GM12878 (cell line): Measurements from ENCODE around the gene TAF4. TPM values are rescaled to one million over a fixed set of nuclear protein-coding genes. Genes with fewer than 3 reads are reported as not detected.

Experiments used
- ATAC-seq: fragments of 200-7000 bp; cut with Tn5 transposase; 3 replicates; pipeline ENCODE4 v1.9.1; 2020; ENCODE audit warnings: mild to moderate bottlenecking, moderate library complexity
- BruUV-seq: library from RNA; stranded (reverse); fragments of 400-500 nt; replicated peaks from 2 replicates; lab custom pipeline; 2021; lab: Mats Ljungman, UMichigan
- CTCF ChIA-PET: fragments of 300-600 bp; sonication (Branson Sonifier 250); formaldehyde crosslinking; extraction: SDS; loops from one replicate; lab custom pipeline; 2021; ENCODE audit warnings: inconsistent platforms; lab: Yijun Ruan, JAX
- POLR2A ChIA-PET: fragments of 350-600 bp; formaldehyde crosslinking; extraction: SDS; loops from one replicate; lab custom pipeline; 2021; ENCODE audit warnings: inconsistent platforms; lab: Charles Lee
- RAD21 ChIA-PET: fragments of 300-600 bp; sonication (Branson Sonifier 250); formaldehyde crosslinking; loops from one replicate; lab custom pipeline; 2023; ENCODE audit warnings: antibody characterized with exemption; ENCODE audit not compliant: unreplicated experiment; lab: Charles Lee
- SMC1A ChIA-PET: fragments of 300-600 bp; sonication (Branson Sonifier 250); formaldehyde crosslinking; loops from one replicate; lab custom pipeline; 2023; ENCODE audit not compliant: unreplicated experiment, uncharacterized antibody; lab: Charles Lee
- DNase-seq: peaks from one replicate; pipeline ENCODE4 v3.0.0-alpha.2; 2011; ENCODE audit warnings: low read depth, low spot score
- FAIRE-seq: peaks from 3 replicates; lab custom pipeline; 2011; peaks lifted over from hg19 to GRCh38; lab: Jason Lieb, UNC
- H2AFZ ChIP-seq: 2 replicates; pipeline ENCODE4 v1.6.0; 2011; ENCODE audit warnings: low read depth, low read length, control low read depth; ENCODE audit not compliant: control insufficient read depth
- H3K27ac ChIP-seq: 2 replicates; pipeline ENCODE4 v1.5.1; 2011; ENCODE audit warnings: control low read depth; ENCODE audit not compliant: control insufficient read depth, insufficient read depth
- H3K27me3 ChIP-seq, 2 experiments: replicated peaks in 1 of 2; 2 replicates each; pipeline versions ENCODE4 v1.6.0 to v1.6.1; 2011; ENCODE audit warnings: low read length in 1 of 2; ENCODE audit not compliant: control insufficient read depth in 2 of 2, insufficient read depth in 2 of 2
- H3K36me3 ChIP-seq, 2 experiments: 2 replicates each; pipeline ENCODE4 v1.5.1; 2011; ENCODE audit warnings: low read length in 1 of 2; ENCODE audit not compliant: control insufficient read depth in 2 of 2, insufficient read depth in 2 of 2
- H3K4me1 ChIP-seq: 2 replicates; pipeline ENCODE4 v1.6.1; 2011; ENCODE audit warnings: mild to moderate bottlenecking, low read length, moderate library complexity, mixed read lengths; ENCODE audit not compliant: control insufficient read depth, insufficient read depth
- H3K4me2 ChIP-seq: 2 replicates; pipeline ENCODE4 v1.6.0; 2011; ENCODE audit warnings: control low read depth; ENCODE audit not compliant: control insufficient read depth, insufficient read depth
- H3K4me3 ChIP-seq: fragments of 200-600 bp; sonication (generic); 2 replicates; pipeline ENCODE4 v1.5.1; 2016
- H3K79me2 ChIP-seq: 2 replicates; pipeline ENCODE4 v1.6.0; 2011; ENCODE audit warnings: low read length; ENCODE audit not compliant: control insufficient read depth, insufficient read depth
- H3K9ac ChIP-seq: 2 replicates; pipeline ENCODE4 v1.8.0; 2011; ENCODE audit warnings: low read length, control low read depth, mixed read lengths; ENCODE audit not compliant: control insufficient read depth, insufficient read depth
- H3K9me3 ChIP-seq: replicated peaks from 3 replicates; pipeline ENCODE4 v1.5.1; 2011; ENCODE audit warnings: mild to moderate bottlenecking, low read length; ENCODE audit not compliant: control insufficient read depth, insufficient read depth
- H4K20me1 ChIP-seq: 2 replicates; pipeline ENCODE4 v1.6.0; 2011; ENCODE audit not compliant: control insufficient read depth, insufficient read depth
- CREB1 ChIP-seq: IDR thresholded peaks from 2 replicates; pipeline ENCODE4 v1.6.1; 2012; ENCODE audit warnings: low read depth, mild to moderate bottlenecking, inconsistent platforms
- FOXM1 ChIP-seq: IDR thresholded peaks from 2 replicates; pipeline ENCODE4 v1.6.1; 2012; ENCODE audit warnings: low read depth, mild to moderate bottlenecking, inconsistent platforms, low read length, moderate library complexity
- JUNB ChIP-seq: IDR thresholded peaks from 2 replicates; pipeline ENCODE4 v1.6.1; 2016; ENCODE audit warnings: antibody characterized with exemption, mild to moderate bottlenecking
- MTA2 ChIP-seq: fragments of 450-650 bp; IDR thresholded peaks from 2 replicates; pipeline ENCODE4 v1.6.1; 2016; ENCODE audit warnings: low read depth, mild to moderate bottlenecking, moderate library complexity
- NFXL1 ChIP-seq: fragments of 450-650 bp; IDR thresholded peaks from 2 replicates; pipeline ENCODE4 v1.6.1; 2017; ENCODE audit warnings: antibody characterized with exemption, mild to moderate bottlenecking, borderline replicate concordance
- NFYA ChIP-seq: IDR thresholded peaks from 2 replicates; pipeline ENCODE4 v1.6.1; 2011; ENCODE audit warnings: low read depth, mild to moderate bottlenecking, low read length, improper control_type of control experiment, borderline replicate concordance
- NFYB ChIP-seq: IDR thresholded peaks from 2 replicates; pipeline ENCODE4 v1.6.1; 2011; ENCODE audit warnings: low read depth, mild to moderate bottlenecking, low read length, improper control_type of control experiment, moderate library complexity; ENCODE audit not compliant: insufficient read depth
- PAX8 ChIP-seq: fragments of 450-650 bp; IDR thresholded peaks from 2 replicates; pipeline ENCODE4 v1.6.1; 2017; ENCODE audit warnings: mild to moderate bottlenecking, moderate library complexity
- RCOR1 ChIP-seq: conservative IDR thresholded peaks from 2 replicates; pipeline ENCODE4 v1.6.1; 2012; ENCODE audit warnings: low read depth, low read length, improper control_type of control experiment
- SMAD5 ChIP-seq: IDR thresholded peaks from 2 replicates; pipeline ENCODE4 v1.6.1; 2016; ENCODE audit warnings: antibody characterized with exemption, low read depth
- TCF3 ChIP-seq: IDR thresholded peaks from 2 replicates; pipeline ENCODE4 v1.6.1; 2012; ENCODE audit warnings: low read depth, mild to moderate bottlenecking, low read length, borderline replicate concordance; ENCODE audit not compliant: insufficient read depth
- TCF7 ChIP-seq: IDR thresholded peaks from 2 replicates; pipeline ENCODE4 v1.6.1; 2014; ENCODE audit warnings: antibody characterized with exemption, borderline replicate concordance
- YBX1 ChIP-seq: fragments of 450-650 bp; IDR thresholded peaks from 2 replicates; pipeline ENCODE4 v1.6.1; 2016; ENCODE audit warnings: antibody characterized with exemption
- WGBS: methylation state at CpG from one replicate; pipeline ENCODE4 v1.1.6; 2016; ENCODE audit warnings: low lambda C conversion rate; ENCODE audit not compliant: insufficient replicate concordance, insufficient coverage; ENCODE audit errors: missing lambda C conversion rate; 5-methylcytosine and 5-hydroxymethylcytosine counted together
- in situ Hi-C: fragments of 300-500 bp; cut with MboI; formaldehyde crosslinking; loops from 9 replicates; pipeline ENCODE4 v1.14.3; 2018; ENCODE audit warnings: mixed read lengths
- intact Hi-C: fragments of 100-400 bp; cut with micrococcal nuclease; formaldehyde crosslinking; loops from one replicate; pipeline ENCODE4 v1.14.2; 2022; ENCODE audit not compliant: unreplicated experiment
- polyA plus RNA-seq, 11 experiments: library from polyadenylated mRNA; depleted of rRNA in 4 of 11; unstranded in 6 of 11; stranded (reverse) in 5 of 11; fragments of >200 nt; fragmentation: Nextera tagmentation in 4 of 11; fragmentation: Illumina TruSeq in 1 of 11; extraction: Ambion mirVana in 4 of 11; extraction: Trizol in 1 of 11; gene quantifications; 1 replicate in 1 of 11; 2 replicates in 10 of 11; pipeline versions ENCODE4 v1.2.1 to v1.2.3, GENCODE V29; 2011 to 2016; ENCODE audit warnings: inconsistent platforms in 2 of 11, missing spikeins in 2 of 11, low read depth in 1 of 11
- total RNA-seq, 4 experiments: library from RNA; depleted of rRNA in 3 of 4; stranded (reverse); fragments of >200 nt in 3 of 4; fragmentation: Illumina TruSeq in 1 of 4; extraction: Trizol in 1 of 4; gene quantifications; 2 replicates each; pipeline versions ENCODE4 v1.2.1 to v1.2.3, GENCODE V29; 2013 to 2021
- TF ChIP-seq, protein P1 (sequence below), 3 experiments: IDR thresholded peaks in 2 of 3; conservative IDR thresholded peaks in 1 of 3; 2 replicates each; pipeline ENCODE4 v1.5.1; 2011; ENCODE audit warnings: low read depth in 3 of 3, low read length in 3 of 3, mild to moderate bottlenecking in 3 of 3, control low read depth in 2 of 3, moderate library complexity in 2 of 3, inconsistent platforms in 1 of 3, mixed read lengths in 1 of 3; ENCODE audit not compliant: control insufficient read depth in 2 of 3, insufficient read depth in 1 of 3; ENCODE audit errors: extremely low read depth in 1 of 3
- TF ChIP-seq, protein P2 (sequence below): fragments of 450-650 bp; IDR thresholded peaks from 2 replicates; pipeline ENCODE4 v1.6.1; 2018; ENCODE audit warnings: mild to moderate bottlenecking, low read depth, moderate library complexity; ENCODE audit not compliant: partially characterized antibody
- TF ChIP-seq, protein P3 (sequence below): IDR thresholded peaks from 2 replicates; pipeline ENCODE4 v1.6.1; 2012; ENCODE audit warnings: low read length, inconsistent platforms

TAF4 gene
- total and polyA plus RNA-seq, 10 of the 15 experiments (the other 5 are each of a cell fraction or from before 2014, with no cell fraction given): 0.39 to 16.9 (median 3.4) TPM

DNA sequence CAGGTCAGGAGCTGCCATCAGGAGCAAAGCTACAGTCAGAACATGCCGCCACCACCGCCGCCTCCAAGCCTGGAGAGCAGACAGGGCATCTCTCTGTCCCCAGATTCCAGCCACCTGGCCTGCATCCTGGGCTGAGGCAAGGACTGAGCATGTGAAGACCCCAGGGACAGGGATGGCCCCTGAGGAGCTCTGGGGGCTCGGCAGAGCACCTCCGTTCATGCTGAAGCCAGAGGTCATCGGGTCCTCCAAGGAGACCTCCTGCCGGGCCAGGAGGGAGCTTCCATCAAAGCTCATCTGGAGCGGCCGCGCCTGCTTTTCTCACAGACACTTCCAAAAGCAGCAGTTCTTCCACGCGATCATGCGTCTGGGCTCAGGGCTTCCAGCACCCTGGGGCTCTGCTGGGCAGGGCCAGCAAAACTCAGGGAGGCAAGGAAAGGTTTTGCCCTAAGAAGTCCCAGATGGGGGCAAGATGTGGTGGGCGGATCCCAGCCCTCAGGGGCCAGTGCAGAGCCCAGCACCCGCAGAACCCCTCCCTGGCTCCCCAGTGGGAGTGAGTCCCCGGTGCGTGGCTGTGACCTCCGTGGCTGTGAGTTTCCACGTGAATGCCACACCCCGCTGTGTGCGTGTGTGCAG is 138.4 kb downstream of the TAF4 start (continued):
- TF ChIP-seq FOXM1: no peak
- TF ChIP-seq, protein P1, sequence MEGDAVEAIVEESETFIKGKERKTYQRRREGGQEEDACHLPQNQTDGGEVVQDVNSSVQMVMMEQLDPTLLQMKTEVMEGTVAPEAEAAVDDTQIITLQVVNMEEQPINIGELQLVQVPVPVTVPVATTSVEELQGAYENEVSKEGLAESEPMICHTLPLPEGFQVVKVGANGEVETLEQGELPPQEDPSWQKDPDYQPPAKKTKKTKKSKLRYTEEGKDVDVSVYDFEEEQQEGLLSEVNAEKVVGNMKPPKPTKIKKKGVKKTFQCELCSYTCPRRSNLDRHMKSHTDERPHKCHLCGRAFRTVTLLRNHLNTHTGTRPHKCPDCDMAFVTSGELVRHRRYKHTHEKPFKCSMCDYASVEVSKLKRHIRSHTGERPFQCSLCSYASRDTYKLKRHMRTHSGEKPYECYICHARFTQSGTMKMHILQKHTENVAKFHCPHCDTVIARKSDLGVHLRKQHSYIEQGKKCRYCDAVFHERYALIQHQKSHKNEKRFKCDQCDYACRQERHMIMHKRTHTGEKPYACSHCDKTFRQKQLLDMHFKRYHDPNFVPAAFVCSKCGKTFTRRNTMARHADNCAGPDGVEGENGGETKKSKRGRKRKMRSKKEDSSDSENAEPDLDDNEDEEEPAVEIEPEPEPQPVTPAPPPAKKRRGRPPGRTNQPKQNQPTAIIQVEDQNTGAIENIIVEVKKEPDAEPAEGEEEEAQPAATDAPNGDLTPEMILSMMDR (IDR thresholded peaks at IDR 0.05 in 2 of 3, conservative IDR thresholded peaks at IDR 0.05 in 1 of 3; ENCODE audit: control insufficient read depth in 2 of 3, extremely low read depth in 1 of 3, insufficient read depth in 1 of 3, low read depth in 3 of 3, low read length in 3 of 3): no peak
- TF ChIP-seq, protein P2, sequence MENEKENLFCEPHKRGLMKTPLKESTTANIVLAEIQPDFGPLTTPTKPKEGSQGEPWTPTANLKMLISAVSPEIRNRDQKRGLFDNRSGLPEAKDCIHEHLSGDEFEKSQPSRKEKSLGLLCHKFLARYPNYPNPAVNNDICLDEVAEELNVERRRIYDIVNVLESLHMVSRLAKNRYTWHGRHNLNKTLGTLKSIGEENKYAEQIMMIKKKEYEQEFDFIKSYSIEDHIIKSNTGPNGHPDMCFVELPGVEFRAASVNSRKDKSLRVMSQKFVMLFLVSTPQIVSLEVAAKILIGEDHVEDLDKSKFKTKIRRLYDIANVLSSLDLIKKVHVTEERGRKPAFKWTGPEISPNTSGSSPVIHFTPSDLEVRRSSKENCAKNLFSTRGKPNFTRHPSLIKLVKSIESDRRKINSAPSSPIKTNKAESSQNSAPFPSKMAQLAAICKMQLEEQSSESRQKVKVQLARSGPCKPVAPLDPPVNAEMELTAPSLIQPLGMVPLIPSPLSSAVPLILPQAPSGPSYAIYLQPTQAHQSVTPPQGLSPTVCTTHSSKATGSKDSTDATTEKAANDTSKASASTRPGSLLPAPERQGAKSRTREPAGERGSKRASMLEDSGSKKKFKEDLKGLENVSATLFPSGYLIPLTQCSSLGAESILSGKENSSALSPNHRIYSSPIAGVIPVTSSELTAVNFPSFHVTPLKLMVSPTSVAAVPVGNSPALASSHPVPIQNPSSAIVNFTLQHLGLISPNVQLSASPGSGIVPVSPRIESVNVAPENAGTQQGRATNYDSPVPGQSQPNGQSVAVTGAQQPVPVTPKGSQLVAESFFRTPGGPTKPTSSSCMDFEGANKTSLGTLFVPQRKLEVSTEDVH: no peak
- no peak for TF ChIP-seq YBX1
- TF ChIP-seq NFYB: no peak

DNA sequence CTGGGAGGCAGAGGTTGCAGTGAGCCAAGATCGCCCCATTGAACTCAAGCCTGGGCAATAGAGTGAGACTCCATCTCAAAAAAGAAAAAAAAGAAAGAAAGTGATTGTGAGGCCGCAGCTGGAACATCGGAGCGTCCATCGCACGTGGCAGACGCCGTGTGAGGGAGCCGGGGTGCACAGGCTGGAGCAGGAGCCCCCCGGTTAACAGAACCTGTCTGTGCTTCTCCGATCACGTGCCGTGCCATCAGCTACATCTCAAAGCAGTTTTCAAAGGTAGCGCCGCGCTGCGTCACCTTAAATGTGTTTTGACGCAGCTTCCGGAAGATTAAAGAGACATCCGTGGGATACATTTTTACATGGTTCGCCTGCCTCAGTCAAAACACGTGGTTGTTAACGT is 138.9 kb downstream of the TAF4 start:
- Histone ChIP-seq H3K36me3 (no peaks in the 10 kb centered on the region), H3K4me3 (no peak overlapping the region), H3K9me3 (no peaks in the 10 kb centered on the region; the same call in 2 of the 3 replicates), H3K4me2 (no peak overlapping the region), H3K79me2 (no peaks in the 10 kb centered on the region), H3K27ac (no peak overlapping the region), H3K4me1 (no peaks in the 10 kb centered on the region), H3K9ac (no peak overlapping the region), H4K20me1 (no peaks in the 10 kb centered on the region), H2AFZ (no peak overlapping the region), H3K27me3 (no peaks in the 10 kb centered on the region)
- intact Hi-C loops (no loop called here), in situ Hi-C loops (no loop called here)
- FAIRE-seq (no peak), ATAC-seq (no peak), DNase-seq (no peak)
- ChIA-PET SMC1A (no interaction called here), RAD21 (no interaction called here), POLR2A (no interaction called here), CTCF (no interaction called here)
- no peak for TF ChIP-seq TCF3
- TF ChIP-seq CREB1: no peak
- TF ChIP-seq SMAD5: no peak
- no peak for TF ChIP-seq JUNB
- no peak for TF ChIP-seq TCF7
- TF ChIP-seq RCOR1: no peak
- TF ChIP-seq NFXL1: no peak
- TF ChIP-seq MTA2: no peak
- TF ChIP-seq, protein P3, sequence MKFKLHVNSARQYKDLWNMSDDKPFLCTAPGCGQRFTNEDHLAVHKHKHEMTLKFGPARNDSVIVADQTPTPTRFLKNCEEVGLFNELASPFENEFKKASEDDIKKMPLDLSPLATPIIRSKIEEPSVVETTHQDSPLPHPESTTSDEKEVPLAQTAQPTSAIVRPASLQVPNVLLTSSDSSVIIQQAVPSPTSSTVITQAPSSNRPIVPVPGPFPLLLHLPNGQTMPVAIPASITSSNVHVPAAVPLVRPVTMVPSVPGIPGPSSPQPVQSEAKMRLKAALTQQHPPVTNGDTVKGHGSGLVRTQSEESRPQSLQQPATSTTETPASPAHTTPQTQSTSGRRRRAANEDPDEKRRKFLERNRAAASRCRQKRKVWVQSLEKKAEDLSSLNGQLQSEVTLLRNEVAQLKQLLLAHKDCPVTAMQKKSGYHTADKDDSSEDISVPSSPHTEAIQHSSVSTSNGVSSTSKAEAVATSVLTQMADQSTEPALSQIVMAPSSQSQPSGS: no peak
- no peak for TF ChIP-seq NFYA
- no peak for TF ChIP-seq PAX8
- no TSS peak for BruUV-seq
- WGBS: 82% methylated on average over 22 of the region's 23 CpGs
